Osteocyte (in vitro differentiated cells): ENCODE results near the gene RTL10. TPM values are rescaled to one million over a fixed set of nuclear protein-coding genes. Genes with fewer than 3 reads are reported as not detected.

Source experiments
- DNase-seq: peaks from one replicate; pipeline ENCODE4 v3.0.0; 2021; ENCODE audit warnings: mixed read lengths; ENCODE audit not compliant: unreplicated experiment; ENCODE audit errors: extremely low spot score
- H3K27ac Mint-ChIP-seq: one replicate; pipeline ENCODE4 v1.8.0; 2021; ENCODE audit warnings: mild to moderate bottlenecking, mixed read lengths; ENCODE audit not compliant: unreplicated experiment
- H3K27me3 Mint-ChIP-seq: one replicate; pipeline ENCODE4 v1.8.0; 2021; ENCODE audit warnings: mixed read lengths; ENCODE audit not compliant: unreplicated experiment
- H3K36me3 Mint-ChIP-seq: one replicate; pipeline ENCODE4 v1.8.0; 2021; ENCODE audit warnings: mixed read lengths; ENCODE audit not compliant: unreplicated experiment
- H3K4me1 Mint-ChIP-seq: one replicate; pipeline ENCODE4 v1.8.0; 2021; ENCODE audit warnings: mixed read lengths; ENCODE audit not compliant: unreplicated experiment
- H3K4me3 Mint-ChIP-seq: one replicate; pipeline ENCODE4 v1.8.0; 2021; ENCODE audit warnings: mild to moderate bottlenecking, moderate library complexity, mixed read lengths; ENCODE audit not compliant: unreplicated experiment
- H3K9me3 Mint-ChIP-seq: one replicate; pipeline ENCODE4 v1.8.0; 2021; ENCODE audit warnings: mixed read lengths; ENCODE audit not compliant: unreplicated experiment
- total RNA-seq: library from RNA; stranded (reverse); gene quantifications from 2 replicates; pipeline ENCODE4 v1.2.1, GENCODE V29; 2021
- TF ChIP-seq, protein P1 (sequence below): fragments of 200-600 bp; sonication (generic); IDR thresholded peaks from 2 replicates; pipeline ENCODE4 v1.5.0; 2021; ENCODE audit warnings: antibody characterized with exemption, mild to moderate bottlenecking, moderate library complexity

RTL10 gene
- total RNA-seq, 1 donor from 2014 or later, result 30.4 TPM

GRCh38 chr22:19901577-19902244 lies 47.0 kb upstream of the RTL10 start:
- no peak for DNase-seq
- no peak overlapping the region for H3K4me3 Mint-ChIP-seq
- no peaks in the 10 kb centered on the region for H3K27me3 Mint-ChIP-seq
- no peaks in the 10 kb centered on the region for H3K36me3 Mint-ChIP-seq
- H3K27ac Mint-ChIP-seq, result peak overlapping the region; percentile 69
- TF ChIP-seq, protein P1, sequence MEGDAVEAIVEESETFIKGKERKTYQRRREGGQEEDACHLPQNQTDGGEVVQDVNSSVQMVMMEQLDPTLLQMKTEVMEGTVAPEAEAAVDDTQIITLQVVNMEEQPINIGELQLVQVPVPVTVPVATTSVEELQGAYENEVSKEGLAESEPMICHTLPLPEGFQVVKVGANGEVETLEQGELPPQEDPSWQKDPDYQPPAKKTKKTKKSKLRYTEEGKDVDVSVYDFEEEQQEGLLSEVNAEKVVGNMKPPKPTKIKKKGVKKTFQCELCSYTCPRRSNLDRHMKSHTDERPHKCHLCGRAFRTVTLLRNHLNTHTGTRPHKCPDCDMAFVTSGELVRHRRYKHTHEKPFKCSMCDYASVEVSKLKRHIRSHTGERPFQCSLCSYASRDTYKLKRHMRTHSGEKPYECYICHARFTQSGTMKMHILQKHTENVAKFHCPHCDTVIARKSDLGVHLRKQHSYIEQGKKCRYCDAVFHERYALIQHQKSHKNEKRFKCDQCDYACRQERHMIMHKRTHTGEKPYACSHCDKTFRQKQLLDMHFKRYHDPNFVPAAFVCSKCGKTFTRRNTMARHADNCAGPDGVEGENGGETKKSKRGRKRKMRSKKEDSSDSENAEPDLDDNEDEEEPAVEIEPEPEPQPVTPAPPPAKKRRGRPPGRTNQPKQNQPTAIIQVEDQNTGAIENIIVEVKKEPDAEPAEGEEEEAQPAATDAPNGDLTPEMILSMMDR, result no peak
- peaks cover 53% of the 10 kb centered on the region for H3K4me1 Mint-ChIP-seq
- no peaks in the 10 kb centered on the region for H3K9me3 Mint-ChIP-seq

GRCh38 chr22:19900707-19901436 lies 46.2 kb upstream of the RTL10 start:
- TF ChIP-seq, protein P1, result no peak
- H3K36me3 Mint-ChIP-seq, result no peaks in the 10 kb centered on the region
- no peak overlapping the region for H3K4me3 Mint-ChIP-seq
- H3K27me3 Mint-ChIP-seq, result no peaks in the 10 kb centered on the region
- H3K4me1 Mint-ChIP-seq, result peaks cover 47% of the 10 kb centered on the region
- H3K9me3 Mint-ChIP-seq, result no peaks in the 10 kb centered on the region
- no peak for DNase-seq
- H3K27ac Mint-ChIP-seq, result peak overlapping the region; percentile 19

- Mint-ChIP-seq H3K36me3 (no peaks in the 10 kb centered on the region), H3K27me3 (no peaks in the 10 kb centered on the region), H3K27ac (no peak overlapping the region), H3K4me3 (no peak overlapping the region), H3K9me3 (no peaks in the 10 kb centered on the region), H3K4me1 (peaks cover 31% of the 10 kb centered on the region)
- TF ChIP-seq, protein P1, result no peak
- no peak for DNase-seq
Measured at GRCh38 chr22:19898831-19899567, 44.3 kb upstream of the RTL10 start.

GRCh38 chr22:19898145-19898544 lies 43.5 kb upstream of the RTL10 start:
- TF ChIP-seq, protein P1, result no peak
- Mint-ChIP-seq H3K9me3 (no peaks in the 10 kb centered on the region), H3K4me1 (peaks cover 29% of the 10 kb centered on the region), H3K27ac (no peak overlapping the region), H3K4me3 (no peak overlapping the region), H3K36me3 (no peaks in the 10 kb centered on the region), H3K27me3 (no peaks in the 10 kb centered on the region)
- no peak for DNase-seq

DNA sequence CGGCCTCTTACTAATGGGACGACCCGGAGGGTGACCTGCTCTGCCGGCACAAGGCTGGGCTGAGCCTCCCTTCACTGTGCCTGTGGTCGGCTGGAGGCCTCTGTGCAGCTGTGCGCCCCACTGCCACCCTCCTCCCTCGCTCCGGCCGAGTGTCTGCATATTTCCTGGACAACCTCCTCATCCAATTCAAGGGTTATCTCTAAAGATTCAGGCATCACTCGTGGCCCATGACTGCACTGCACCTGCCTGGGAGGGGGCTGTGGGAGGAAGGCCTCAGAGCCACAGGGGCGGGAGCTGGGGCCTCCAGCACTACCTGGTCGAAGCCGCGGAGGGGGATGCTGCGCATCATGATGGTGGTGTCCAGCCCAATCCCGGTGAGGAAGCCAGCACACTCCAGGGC lies 43.1 kb upstream of the RTL10 start:
- peaks cover 29% of the 10 kb centered on the region for H3K4me1 Mint-ChIP-seq
- no peak overlapping the region for H3K27ac Mint-ChIP-seq
- no peaks in the 10 kb centered on the region for H3K9me3 Mint-ChIP-seq
- H3K4me3 Mint-ChIP-seq, result no peak overlapping the region
- TF ChIP-seq, protein P1, result no peak
- no peaks in the 10 kb centered on the region for H3K36me3 Mint-ChIP-seq
- DNase-seq, result no peak
- H3K27me3 Mint-ChIP-seq, result no peaks in the 10 kb centered on the region
